ENCODE measurements around the gene NAPG. TPM values are rescaled to one million over a fixed set of nuclear protein-coding genes. Genes with fewer than 3 reads are reported as not detected.
A peak's percentile ranks its signal among the peaks of the same experiment; 100 is the strongest.
"Not testable (repeated sequence)": the region's sequence is repeated elsewhere in the genome, so short reads cannot be mapped to it uniquely, and the experiment has no call there.

The NAPG gene
- total RNA-seq, 1 donor from 2014 or later: 28.1 TPM

GRCh38 chr18:10590412-10590811 is 64.6 kb downstream of the NAPG start:
- no peaks in the 10 kb centered on the region for H3K36me3 ChIP-seq
- no peak overlapping the region for H3K4me3 ChIP-seq
- TF ChIP-seq, protein P1, sequence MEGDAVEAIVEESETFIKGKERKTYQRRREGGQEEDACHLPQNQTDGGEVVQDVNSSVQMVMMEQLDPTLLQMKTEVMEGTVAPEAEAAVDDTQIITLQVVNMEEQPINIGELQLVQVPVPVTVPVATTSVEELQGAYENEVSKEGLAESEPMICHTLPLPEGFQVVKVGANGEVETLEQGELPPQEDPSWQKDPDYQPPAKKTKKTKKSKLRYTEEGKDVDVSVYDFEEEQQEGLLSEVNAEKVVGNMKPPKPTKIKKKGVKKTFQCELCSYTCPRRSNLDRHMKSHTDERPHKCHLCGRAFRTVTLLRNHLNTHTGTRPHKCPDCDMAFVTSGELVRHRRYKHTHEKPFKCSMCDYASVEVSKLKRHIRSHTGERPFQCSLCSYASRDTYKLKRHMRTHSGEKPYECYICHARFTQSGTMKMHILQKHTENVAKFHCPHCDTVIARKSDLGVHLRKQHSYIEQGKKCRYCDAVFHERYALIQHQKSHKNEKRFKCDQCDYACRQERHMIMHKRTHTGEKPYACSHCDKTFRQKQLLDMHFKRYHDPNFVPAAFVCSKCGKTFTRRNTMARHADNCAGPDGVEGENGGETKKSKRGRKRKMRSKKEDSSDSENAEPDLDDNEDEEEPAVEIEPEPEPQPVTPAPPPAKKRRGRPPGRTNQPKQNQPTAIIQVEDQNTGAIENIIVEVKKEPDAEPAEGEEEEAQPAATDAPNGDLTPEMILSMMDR (IDR thresholded peaks at IDR 0.05): no peak
- H3K27ac ChIP-seq: no peak overlapping the region
- H3K9me3 ChIP-seq: no peaks in the 10 kb centered on the region
- DNase-seq (no peak), ATAC-seq (no peak)
- H3K27me3 ChIP-seq (ENCODE audit: low read depth): no peaks in the 10 kb centered on the region
- intact Hi-C loops (cut with DNase I): no loop called here
- no peaks in the 10 kb centered on the region for H3K4me1 ChIP-seq

GRCh38 chr18:10591896-10592295 is 66.1 kb downstream of the NAPG start:
- no peak for ATAC-seq
- H3K27ac ChIP-seq: no peak overlapping the region
- TF ChIP-seq, protein P1 (IDR thresholded peaks at IDR 0.05): no peak

GRCh38 chr18:10593366-10594022 is 67.7 kb downstream of the NAPG start:
- not testable (repeated sequence) for H3K9me3 ChIP-seq
- ATAC-seq: peak; percentile 37 to 61

More at GRCh38 chr18:10591896-10592295, 66.1 kb downstream of the NAPG start:
- Histone ChIP-seq H3K4me1 (no peaks in the 10 kb centered on the region), H3K27me3 (ENCODE audit: low read depth) (no peaks in the 10 kb centered on the region), H3K4me3 (no peak overlapping the region), H3K36me3 (no peaks in the 10 kb centered on the region), H3K9me3 (no peaks in the 10 kb centered on the region)
- intact Hi-C loops (cut with DNase I): no loop called here
- no peak for DNase-seq

GRCh38 chr18:10595917-10596316 is 70.1 kb downstream of the NAPG start:
- DNase-seq; intact Hi-C loops (cut with DNase I); ATAC-seq; H3K27ac ChIP-seq; H3K27me3 ChIP-seq (ENCODE audit: low read depth); H3K4me1 ChIP-seq; H3K4me3 ChIP-seq; H3K36me3 ChIP-seq; H3K9me3 ChIP-seq: not testable (repeated sequence)

More at GRCh38 chr18:10593366-10594022, 67.7 kb downstream of the NAPG start:
- H3K27me3 ChIP-seq (ENCODE audit: low read depth); H3K36me3 ChIP-seq; H3K27ac ChIP-seq; H3K4me3 ChIP-seq; H3K4me1 ChIP-seq; DNase-seq; intact Hi-C loops (cut with DNase I): not testable (repeated sequence)

DNA sequence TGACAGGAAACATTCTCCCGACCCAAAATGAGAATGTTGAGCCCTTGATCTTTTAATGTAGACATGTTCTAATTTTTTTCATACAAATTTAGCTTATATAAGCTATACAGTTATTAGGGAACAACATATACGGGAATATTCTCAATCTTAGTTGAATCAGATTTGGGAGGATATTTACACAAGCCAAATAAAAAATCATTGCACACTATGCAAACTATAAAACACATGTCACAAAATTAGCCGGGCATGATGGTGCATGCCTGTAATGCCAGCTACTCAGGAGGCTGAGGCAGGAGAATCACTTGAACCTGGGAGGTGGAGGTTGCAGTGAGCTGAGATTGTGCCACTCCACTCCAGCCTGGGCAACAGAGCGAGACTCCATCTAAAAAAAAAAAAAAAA is 71.9 kb downstream of the NAPG start:
- ATAC-seq; H3K27ac ChIP-seq; H3K9me3 ChIP-seq; DNase-seq; H3K4me3 ChIP-seq; intact Hi-C loops (cut with DNase I); H3K27me3 ChIP-seq (ENCODE audit: low read depth); H3K4me1 ChIP-seq; H3K36me3 ChIP-seq: not testable (repeated sequence)

- H3K36me3 ChIP-seq; DNase-seq; H3K9me3 ChIP-seq; ATAC-seq; H3K4me3 ChIP-seq; H3K27me3 ChIP-seq (ENCODE audit: low read depth); H3K27ac ChIP-seq; H3K4me1 ChIP-seq; intact Hi-C loops (cut with DNase I): not testable (repeated sequence)
Observed at GRCh38 chr18:10600701-10601100, 74.9 kb downstream of the NAPG start.

Other genes with a start within 250 kb of the NAPG start
- 33.4 TPM for gene APCDD1, start 71.4 kb upstream of the NAPG start, total RNA-seq